GM18858 (cell line): Measurements from ENCODE around the gene RUNX2.
"Not testable (repeated sequence)": the region's sequence is repeated elsewhere in the genome, so short reads cannot be mapped to it uniquely, and the experiment has no call there.

ENCODE experiments used
- ATAC-seq: cut with Tn5 transposase; IDR thresholded peaks from one replicate; pipeline ENCODE4 v1.9.1; 2021; ENCODE audit not compliant: unreplicated experiment

RUNX2 gene

GRCh38 chr6:45545416-45545815 lies 217.3 kb downstream of the RUNX2 start:
- ATAC-seq: no peak

GRCh38 chr6:45548657-45549515 lies 220.8 kb downstream of the RUNX2 start:
- ATAC-seq: peak; percentile 94

- ATAC-seq: no peak
These were observed 224.4 kb downstream of the RUNX2 start for GRCh38 chr6:45552536-45552935.

GRCh38 chr6:45553730-45554344 lies 225.7 kb downstream of the RUNX2 start:
- ATAC-seq: no peak

- no peak for ATAC-seq
These were observed 226.5 kb downstream of the RUNX2 start for GRCh38 chr6:45554591-45554990.

GRCh38 chr6:45555981-45556771 lies 228.0 kb downstream of the RUNX2 start:
- no peak for ATAC-seq

- no peak for ATAC-seq
These were observed 228.7 kb downstream of the RUNX2 start for GRCh38 chr6:45556828-45557227.

GRCh38 chr6:45557454-45557853 lies 229.3 kb downstream of the RUNX2 start:
- no peak for ATAC-seq

GRCh38 chr6:45558858-45559257 lies 230.7 kb downstream of the RUNX2 start:
- peak; percentile 63 for ATAC-seq

GRCh38 chr6:45560321-45560820 lies 232.2 kb downstream of the RUNX2 start:
- not testable (repeated sequence) for ATAC-seq

- ATAC-seq: no peak
These were observed 234.0 kb downstream of the RUNX2 start for GRCh38 chr6:45562171-45562570.

GRCh38 chr6:45563041-45563440 lies 234.9 kb downstream of the RUNX2 start:
- ATAC-seq: no peak

GRCh38 chr6:45563844-45564243 lies 235.7 kb downstream of the RUNX2 start:
- no peak for ATAC-seq

GRCh38 chr6:45566882-45567281 lies 238.8 kb downstream of the RUNX2 start:
- no peak for ATAC-seq

- no peak for ATAC-seq
These were observed 239.7 kb downstream of the RUNX2 start for GRCh38 chr6:45567879-45568278.

GRCh38 chr6:45568626-45569025 lies 240.5 kb downstream of the RUNX2 start:
- ATAC-seq: no peak

GRCh38 chr6:45569210-45569945 lies 241.2 kb downstream of the RUNX2 start:
- no peak for ATAC-seq

- no peak for ATAC-seq
These were observed 243.0 kb downstream of the RUNX2 start for GRCh38 chr6:45571159-45571558.

- no peak for ATAC-seq
These were observed 244.7 kb downstream of the RUNX2 start for GRCh38 chr6:45572833-45573232.

- no peak for ATAC-seq
These were observed 245.9 kb downstream of the RUNX2 start for GRCh38 chr6:45574014-45574461.

GRCh38 chr6:45574885-45575284 lies 246.8 kb downstream of the RUNX2 start:
- no peak for ATAC-seq
